NB4 (cell line): Measurements from ENCODE around the gene ATOH8.

Experiments
- DNase-seq: peaks from one replicate; pipeline ENCODE4 v3.0.0; 2010; ENCODE audit warnings: low read depth
- H3K4me3 ChIP-seq: one replicate; pipeline ENCODE4 v1.5.1; 2011; ENCODE audit warnings: mild to moderate bottlenecking, low read depth, low read length, moderate library complexity
- CTCF ChIP-seq: IDR thresholded peaks from one replicate; pipeline ENCODE4 v1.5.1; 2012; ENCODE audit warnings: low read depth, low read length
- MAX ChIP-seq: IDR thresholded peaks from 2 replicates; pipeline ENCODE4 v1.6.1; 2011; ENCODE audit warnings: low read depth, low read length
- MYC ChIP-seq: IDR thresholded peaks from 2 replicates; pipeline ENCODE4 v1.6.1; 2011; ENCODE audit warnings: low read depth, low read length
- POLR2A ChIP-seq: IDR thresholded peaks from 2 replicates; pipeline ENCODE4 v1.6.1; 2011; ENCODE audit warnings: mild to moderate bottlenecking; ENCODE audit not compliant: insufficient read length; ENCODE audit errors: extremely low read depth

The ATOH8 gene

GRCh38 chr2:85806358-85807118 is 52.7 kb downstream of the ATOH8 start:
- TF ChIP-seq POLR2A (no peak), MAX (no peak), MYC (no peak), CTCF (no peak)
- no peak overlapping the region for H3K4me3 ChIP-seq
- DNase-seq = peak; percentile 53

GRCh38 chr2:85807756-85808155 is 54.0 kb downstream of the ATOH8 start:
- DNase-seq = no peak
- TF ChIP-seq MAX = no peak
- no peak for TF ChIP-seq MYC
- no peak for TF ChIP-seq POLR2A
- no peak for TF ChIP-seq CTCF
- no peak overlapping the region for H3K4me3 ChIP-seq

GRCh38 chr2:85810371-85811179 is 56.8 kb downstream of the ATOH8 start:
- no peak overlapping the region for H3K4me3 ChIP-seq
- peak; percentile 28 for DNase-seq
- no peak for TF ChIP-seq MYC
- no peak for TF ChIP-seq POLR2A
- TF ChIP-seq MAX = no peak
- no peak for TF ChIP-seq CTCF

GRCh38 chr2:85811180-85812093 is 57.6 kb downstream of the ATOH8 start:
- no peak overlapping the region for H3K4me3 ChIP-seq
- TF ChIP-seq MYC (no peak), CTCF (no peak), MAX (no peak), POLR2A (no peak)
- no peak for DNase-seq

GRCh38 chr2:85812094-85812735 is 58.4 kb downstream of the ATOH8 start:
- H3K4me3 ChIP-seq = no peak overlapping the region
- no peak for TF ChIP-seq CTCF
- TF ChIP-seq MYC = no peak
- TF ChIP-seq POLR2A = no peak
- no peak for TF ChIP-seq MAX
- no peak for DNase-seq
